MG63 (cell line): Measurements from ENCODE around the gene SMIM5. TPM values are rescaled to one million over a fixed set of nuclear protein-coding genes. Genes with fewer than 3 reads are reported as not detected.

Experiments used
- DNase-seq: peaks from one replicate; pipeline ENCODE4 v3.0.0-alpha.2; 2020
- H3K27me3 ChIP-seq: fragments of 250-450 bp; sonication (Bioruptor Pico); 2 replicates; pipeline ENCODE4 v1.5.1; 2020; ENCODE audit warnings: mild to moderate bottlenecking, moderate library complexity
- H3K36me3 ChIP-seq: fragments of 250-450 bp; sonication (Bioruptor Pico); 2 replicates; pipeline ENCODE4 v1.5.1; 2020; ENCODE audit warnings: mild to moderate bottlenecking, moderate library complexity
- H3K4me3 ChIP-seq: fragments of 250-450 bp; sonication (Bioruptor Pico); 2 replicates; pipeline ENCODE4 v1.5.1; 2020; ENCODE audit warnings: mild to moderate bottlenecking, moderate library complexity
- H3K9me3 ChIP-seq: fragments of 250-450 bp; sonication (Bioruptor Pico); 2 replicates; pipeline ENCODE4 v1.5.1; 2020; ENCODE audit warnings: mild to moderate bottlenecking, moderate library complexity
- total RNA-seq: library from RNA; depleted of rRNA; stranded (reverse); fragments of >200 nt; shearing (Covaris generic); gene quantifications from 2 replicates; pipeline ENCODE4 v1.2.3, GENCODE V29; 2014; ENCODE audit warnings: low replicate concordance

The SMIM5 gene
- total RNA-seq, 1 experiment from 2014 or later: 0.69 TPM

GRCh38 chr17:75617675-75618074 lies 15.6 kb upstream of the SMIM5 start:
- Histone ChIP-seq H3K4me3 (no peak overlapping the region), H3K36me3 (no peaks in the 10 kb centered on the region), H3K27me3 (no peaks in the 10 kb centered on the region), H3K9me3 (no peaks in the 10 kb centered on the region)
- no peak for DNase-seq

GRCh38 chr17:75619506-75620431 lies 13.5 kb upstream of the SMIM5 start:
- peak; percentile 52 for DNase-seq
- no peaks in the 10 kb centered on the region for H3K9me3 ChIP-seq
- H3K4me3 ChIP-seq: no peak overlapping the region
- no peaks in the 10 kb centered on the region for H3K36me3 ChIP-seq
- no peaks in the 10 kb centered on the region for H3K27me3 ChIP-seq

GRCh38 chr17:75621489-75621888 lies 11.7 kb upstream of the SMIM5 start:
- no peak for DNase-seq
- Histone ChIP-seq H3K4me3 (no peak overlapping the region), H3K27me3 (no peaks in the 10 kb centered on the region), H3K9me3 (no peaks in the 10 kb centered on the region), H3K36me3 (no peaks in the 10 kb centered on the region)

GRCh38 chr17:75622076-75622475 lies 11.2 kb upstream of the SMIM5 start:
- H3K36me3 ChIP-seq: no peaks in the 10 kb centered on the region
- DNase-seq: no peak
- no peaks in the 10 kb centered on the region for H3K27me3 ChIP-seq
- no peak overlapping the region for H3K4me3 ChIP-seq
- H3K9me3 ChIP-seq: no peaks in the 10 kb centered on the region

GRCh38 chr17:75622771-75623273 lies 10.4 kb upstream of the SMIM5 start:
- Histone ChIP-seq H3K36me3 (no peaks in the 10 kb centered on the region), H3K27me3 (no peaks in the 10 kb centered on the region), H3K4me3 (no peak overlapping the region), H3K9me3 (no peaks in the 10 kb centered on the region)
- no peak for DNase-seq

- no peaks in the 10 kb centered on the region for H3K36me3 ChIP-seq
- no peaks in the 10 kb centered on the region for H3K27me3 ChIP-seq
- no peak for DNase-seq
- H3K4me3 ChIP-seq: no peak overlapping the region
- no peaks in the 10 kb centered on the region for H3K9me3 ChIP-seq
Observed at GRCh38 chr17:75623386-75623785, 9.8 kb upstream of the SMIM5 start.

GRCh38 chr17:75624021-75624420 lies 9.2 kb upstream of the SMIM5 start:
- Histone ChIP-seq H3K36me3 (no peaks in the 10 kb centered on the region), H3K4me3 (no peak overlapping the region), H3K9me3 (no peaks in the 10 kb centered on the region), H3K27me3 (no peaks in the 10 kb centered on the region)
- DNase-seq: no peak

GRCh38 chr17:75624714-75625345 lies 8.4 kb upstream of the SMIM5 start:
- H3K36me3 ChIP-seq: no peaks in the 10 kb centered on the region; the same call in 1 of the 2 replicates
- H3K27me3 ChIP-seq: no peaks in the 10 kb centered on the region
- no peaks in the 10 kb centered on the region for H3K9me3 ChIP-seq
- no peak for DNase-seq
- H3K4me3 ChIP-seq: no peak overlapping the region

GRCh38 chr17:75625813-75626486 lies 7.3 kb upstream of the SMIM5 start:
- Histone ChIP-seq H3K36me3 (no peaks in the 10 kb centered on the region; the same call in 1 of the 2 replicates), H3K27me3 (no peaks in the 10 kb centered on the region), H3K9me3 (no peaks in the 10 kb centered on the region), H3K4me3 (no peak overlapping the region)
- peak; percentile 36 for DNase-seq

- no peak for DNase-seq
- H3K4me3 ChIP-seq: no peak overlapping the region
- no peaks in the 10 kb centered on the region; the same call in 1 of the 2 replicates for H3K36me3 ChIP-seq
- H3K9me3 ChIP-seq: no peaks in the 10 kb centered on the region
- H3K27me3 ChIP-seq: no peaks in the 10 kb centered on the region
Observed at GRCh38 chr17:75626496-75627038, 6.7 kb upstream of the SMIM5 start.

GRCh38 chr17:75627094-75627493 lies 6.1 kb upstream of the SMIM5 start:
- Histone ChIP-seq H3K36me3 (peaks cover 1% of the 10 kb centered on the region), H3K4me3 (no peak overlapping the region), H3K27me3 (no peaks in the 10 kb centered on the region), H3K9me3 (no peaks in the 10 kb centered on the region)
- no peak for DNase-seq

GRCh38 chr17:75628425-75628824 lies 4.8 kb upstream of the SMIM5 start:
- no peak for DNase-seq
- Histone ChIP-seq H3K36me3 (peaks cover 2% of the 10 kb centered on the region), H3K9me3 (no peaks in the 10 kb centered on the region), H3K4me3 (no peak overlapping the region), H3K27me3 (no peaks in the 10 kb centered on the region)

- Histone ChIP-seq H3K9me3 (no peaks in the 10 kb centered on the region), H3K36me3 (peaks cover 6% of the 10 kb centered on the region), H3K27me3 (no peaks in the 10 kb centered on the region), H3K4me3 (no peak overlapping the region)
- DNase-seq: no peak
Observed at GRCh38 chr17:75629157-75629556, 4.1 kb upstream of the SMIM5 start.

- Histone ChIP-seq H3K4me3 (no peak overlapping the region), H3K36me3 (peaks cover 6% of the 10 kb centered on the region), H3K9me3 (no peaks in the 10 kb centered on the region), H3K27me3 (no peaks in the 10 kb centered on the region)
- DNase-seq: no peak
Observed at GRCh38 chr17:75630071-75630917, 2.9 kb upstream of the SMIM5 start.

- no peak for DNase-seq
- no peaks in the 10 kb centered on the region for H3K9me3 ChIP-seq
- H3K36me3 ChIP-seq: peaks cover 6% of the 10 kb centered on the region
Observed at GRCh38 chr17:75631353-75631752, 1.9 kb upstream of the SMIM5 start.

GRCh38 chr17:75632428-75632827 lies 806 bp upstream of the SMIM5 start:
- Histone ChIP-seq H3K36me3 (peaks cover 6% of the 10 kb centered on the region), H3K9me3 (no peaks in the 10 kb centered on the region), H3K27me3 (no peaks in the 10 kb centered on the region), H3K4me3 (no peak overlapping the region)
- DNase-seq: no peak

More at GRCh38 chr17:75631353-75631752, 1.9 kb upstream of the SMIM5 start:
- Histone ChIP-seq H3K4me3 (no peak overlapping the region), H3K27me3 (no peaks in the 10 kb centered on the region)
